Activated gamma-delta T cell (primary cell): ENCODE data around the gene HARS1.
"Not testable (repeated sequence)": the region's sequence is repeated elsewhere in the genome, so short reads cannot be mapped to it uniquely, and the experiment has no call there.

Source experiments
- DNase-seq: peaks from one replicate; lab custom pipeline; 2025; lab: John Stamatoyannopoulos, UW

The HARS1 gene

GRCh38 chr5:140674629-140675028 lies 16.5 kb downstream of the HARS1 start:
- no peak for DNase-seq

- DNase-seq: no peak
Observed at GRCh38 chr5:140674211-140674610, 17.0 kb downstream of the HARS1 start.

- DNase-seq: no peak
Observed at GRCh38 chr5:140673187-140673976, 17.8 kb downstream of the HARS1 start, which contains the start of gene DND1. DND1 (minus strand) TSS chr5:140673576; CDS start chr5:140673542, 34 bp downstream.

GRCh38 chr5:140672455-140673186 lies 18.5 kb downstream of the HARS1 start:
- DNase-seq: peak; percentile 14

- DNase-seq: no peak
Observed at GRCh38 chr5:140671472-140672125, 19.6 kb downstream of the HARS1 start.

- DNase-seq: not testable (repeated sequence)
Observed at GRCh38 chr5:140671035-140671434, 20.1 kb downstream of the HARS1 start.

GRCh38 chr5:140664359-140665119 lies 26.6 kb downstream of the HARS1 start, which contains the start of gene WDR55:
WDR55 (plus strand) TSS chr5:140664904; CDS start chr5:140664913, 9 bp downstream.
- DNase-seq: peak; percentile 95

GRCh38 chr5:140664030-140664358 lies 27.2 kb downstream of the HARS1 start:
- DNase-seq: no peak

- DNase-seq: not testable (repeated sequence)
Observed at GRCh38 chr5:140660371-140660770, 30.8 kb downstream of the HARS1 start.

GRCh38 chr5:140658870-140659269 lies 32.3 kb downstream of the HARS1 start:
- no peak for DNase-seq

GRCh38 chr5:140647042-140647419 lies 44.1 kb downstream of the HARS1 start:
- DNase-seq: no peak

- no peak for DNase-seq
Observed at GRCh38 chr5:140642718-140643117, 48.5 kb downstream of the HARS1 start.

GRCh38 chr5:140641716-140642115 lies 49.5 kb downstream of the HARS1 start:
- DNase-seq: no peak

- DNase-seq: peak; percentile 94
Observed at GRCh38 chr5:140639148-140639981, 51.8 kb downstream of the HARS1 start, which contains the start of gene TMCO6. TMCO6 (plus strand) TSS chr5:140639451; CDS start chr5:140639528, 77 bp downstream.

GRCh38 chr5:140638898-140639147 lies 52.3 kb downstream of the HARS1 start:
- DNase-seq: not testable (repeated sequence)

GRCh38 chr5:140637371-140638100 lies 53.6 kb downstream of the HARS1 start:
- DNase-seq: no peak

- no peak for DNase-seq
Observed at GRCh38 chr5:140635291-140636257, 55.6 kb downstream of the HARS1 start.

- DNase-seq: no peak
Observed at GRCh38 chr5:140634103-140634502, 57.1 kb downstream of the HARS1 start.

- DNase-seq: no peak
Observed at GRCh38 chr5:140633501-140633900, 57.7 kb downstream of the HARS1 start.
